Glomerular endothelial cell (primary cell): ENCODE results near the gene PRKAR1B. TPM values are rescaled to one million over a fixed set of nuclear protein-coding genes. Genes with fewer than 3 reads are reported as not detected.

ENCODE experiments used
- DNase-seq: peaks from one replicate; pipeline ENCODE4 v3.0.0-alpha.2; 2011; ENCODE audit warnings: low read depth, low spot score; ENCODE audit errors: extremely low read depth
- total RNA-seq: library from RNA; depleted of rRNA; stranded (reverse); fragments of >200 nt; gene quantifications from 2 replicates; pipeline ENCODE4 v1.2.3, GENCODE V29; 2015

Gene PRKAR1B
- total RNA-seq, 1 donor from 2014 or later = 34.3 TPM

DNA sequence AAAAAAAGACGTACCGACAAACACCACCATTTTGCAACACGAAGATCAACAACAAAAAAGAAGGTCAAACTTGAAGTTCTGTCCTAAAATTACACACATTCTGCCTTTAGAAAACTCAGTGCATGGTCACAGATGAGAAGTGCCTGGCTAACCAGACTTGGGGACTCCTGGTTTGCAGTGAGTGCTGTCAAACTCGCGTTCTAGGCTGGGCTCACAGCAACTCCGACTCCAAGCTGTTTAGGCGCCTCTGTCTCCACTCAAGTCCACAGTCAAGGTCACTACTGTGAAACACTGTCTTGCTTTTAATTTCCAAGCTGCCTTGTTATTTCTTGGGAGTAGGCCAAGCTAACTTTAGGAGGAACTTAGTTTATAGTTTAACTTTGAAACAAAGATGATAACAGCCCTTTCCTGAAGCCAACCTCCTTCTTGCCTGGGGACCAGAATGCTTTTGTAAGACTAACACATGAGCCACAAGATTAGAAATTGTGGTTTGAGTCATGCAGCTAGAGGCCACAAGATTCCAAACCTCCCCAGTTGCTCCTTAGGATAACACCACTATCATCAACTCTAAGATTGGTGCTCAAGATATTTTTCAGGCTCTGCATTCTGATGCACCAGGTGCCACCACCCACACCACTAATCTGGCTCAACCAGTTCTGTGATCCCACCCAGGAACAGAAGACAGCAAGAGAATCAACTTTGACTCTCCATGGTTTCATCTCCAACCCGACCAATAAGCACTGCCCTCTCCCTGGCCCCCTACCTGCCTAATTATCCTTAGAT is 1.7 kb downstream of the PRKAR1B start:
- no peak for DNase-seq

DNA sequence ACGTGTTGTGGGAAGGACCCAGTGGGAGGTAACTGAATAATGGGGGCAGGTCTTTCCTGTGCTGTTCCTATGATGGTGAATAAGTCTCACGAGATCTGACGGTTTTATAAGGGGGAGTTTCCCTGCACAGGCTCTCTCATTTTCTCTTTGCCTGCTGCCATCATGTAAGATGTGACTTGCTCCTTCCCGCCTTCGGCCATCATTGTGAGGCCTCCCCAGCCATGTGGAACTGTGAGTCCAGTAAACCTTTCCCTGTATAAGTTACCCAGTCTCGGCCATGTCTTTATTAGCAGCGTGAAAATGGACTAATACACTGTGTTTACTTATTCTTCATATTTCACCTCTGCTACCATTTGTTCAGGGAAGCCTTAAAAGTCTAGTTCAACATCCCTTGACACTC is 2.8 kb downstream of the PRKAR1B start:
- DNase-seq = no peak

DNA sequence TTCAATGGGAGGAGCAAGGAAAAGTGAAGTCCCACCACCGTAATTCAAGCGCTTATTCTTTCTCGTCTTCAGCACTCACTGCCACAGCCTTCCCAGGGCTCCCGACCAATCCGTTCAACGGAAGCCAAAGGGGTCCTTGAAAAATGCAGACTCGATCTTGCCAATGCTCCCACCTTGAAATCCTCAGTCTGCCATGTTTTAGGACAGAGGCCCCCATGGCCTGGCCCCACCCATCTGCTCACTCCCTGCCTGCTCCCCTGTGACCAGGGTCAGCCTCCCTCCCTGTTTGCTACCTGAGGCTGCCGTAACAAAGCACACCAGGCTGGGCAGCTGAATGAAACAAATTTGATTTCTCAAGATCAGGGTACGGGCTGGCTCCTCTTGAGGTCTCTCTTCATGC is 3.5 kb downstream of the PRKAR1B start:
- no peak for DNase-seq

DNA sequence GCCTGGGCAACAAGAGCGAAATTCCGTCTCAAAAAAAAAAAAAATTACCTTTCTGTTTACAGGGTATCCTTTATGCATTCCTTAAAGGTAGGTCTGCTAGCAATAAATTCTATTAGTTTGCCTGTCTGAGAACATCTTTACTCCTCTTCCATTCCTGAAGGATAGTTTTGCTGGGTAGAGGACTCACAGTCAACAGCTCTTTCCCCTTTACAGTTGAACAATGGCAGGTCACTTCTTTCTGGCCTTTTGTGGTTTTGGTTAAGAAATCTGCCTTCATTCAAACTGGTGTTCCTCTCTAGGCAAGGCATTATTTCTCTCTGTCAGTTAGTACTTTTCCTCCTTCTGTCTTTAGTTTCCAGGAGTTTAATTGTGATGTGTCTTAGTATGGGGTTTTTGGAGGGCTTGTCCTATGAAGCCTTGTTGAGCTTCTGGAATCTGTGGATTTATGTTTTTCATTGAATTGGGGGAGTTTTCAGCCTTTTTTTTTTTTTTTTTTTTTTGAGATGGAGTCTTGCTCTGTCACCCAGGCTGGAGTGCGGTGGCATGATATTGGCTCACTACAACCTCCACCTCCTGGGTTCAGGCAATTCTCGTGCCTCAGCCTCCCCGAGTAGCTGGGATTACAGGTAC is 5.3 kb downstream of the PRKAR1B start:
- DNase-seq = no peak

DNA sequence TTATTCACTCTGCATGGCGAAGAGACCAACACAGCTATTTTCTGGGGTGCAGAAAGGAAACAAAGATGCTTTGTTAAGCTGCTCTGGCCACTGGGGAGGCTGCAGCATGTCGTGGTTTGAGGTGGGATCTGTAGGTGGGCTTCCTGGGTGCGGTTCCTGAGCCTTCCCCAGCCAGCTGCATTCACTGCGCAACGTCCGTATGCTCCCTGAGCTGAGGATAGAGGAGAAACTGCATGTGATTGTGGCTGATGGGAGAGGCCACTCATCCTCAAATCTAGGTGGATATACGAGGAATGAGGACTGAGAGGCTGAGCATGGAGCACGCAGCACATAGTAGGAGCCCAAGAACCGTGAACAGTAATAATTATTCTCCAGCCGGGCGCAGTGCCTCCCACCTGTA is 10.4 kb downstream of the PRKAR1B start:
- DNase-seq = no peak

DNA sequence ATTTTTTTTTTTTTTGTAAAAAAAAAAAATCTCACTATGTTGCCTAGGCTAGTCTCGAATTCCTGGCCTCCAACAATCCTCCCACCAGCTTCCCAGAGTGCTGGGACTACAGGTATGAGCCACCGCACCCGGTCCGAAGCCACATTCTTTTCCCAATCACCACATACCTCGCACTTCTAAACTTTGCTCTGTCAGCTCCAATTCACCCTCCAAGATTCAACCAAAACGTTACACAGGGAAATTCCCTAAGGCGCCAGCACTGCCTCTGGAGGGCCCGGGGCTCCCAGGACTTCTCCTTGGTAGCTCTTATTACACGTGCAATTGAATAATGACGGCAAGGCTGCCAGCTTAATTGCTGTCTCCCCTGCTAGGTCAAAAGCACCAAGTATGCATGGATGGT is 10.9 kb downstream of the PRKAR1B start:
- no peak for DNase-seq

DNA sequence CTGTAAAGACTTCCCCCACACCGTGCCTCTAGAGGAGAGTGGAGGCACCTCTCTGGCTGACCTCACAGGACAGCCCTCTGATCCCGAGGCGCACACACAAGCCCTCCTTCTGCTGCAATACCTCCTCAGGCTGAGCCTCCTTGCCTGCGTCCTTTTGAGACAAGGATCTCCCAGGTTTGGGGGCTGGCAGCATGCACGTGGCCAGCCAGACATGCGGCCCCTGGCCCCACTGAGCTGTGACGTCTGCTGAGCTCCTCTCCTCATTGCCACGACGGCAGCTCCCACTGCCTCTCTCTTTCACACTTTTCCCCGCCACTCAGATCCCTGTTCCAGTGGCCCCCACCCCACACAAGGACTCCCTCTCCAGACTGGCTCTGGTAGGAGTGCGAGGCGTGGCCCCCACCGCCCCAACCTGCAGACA is 12.8 kb downstream of the PRKAR1B start:
- no peak for DNase-seq

DNA sequence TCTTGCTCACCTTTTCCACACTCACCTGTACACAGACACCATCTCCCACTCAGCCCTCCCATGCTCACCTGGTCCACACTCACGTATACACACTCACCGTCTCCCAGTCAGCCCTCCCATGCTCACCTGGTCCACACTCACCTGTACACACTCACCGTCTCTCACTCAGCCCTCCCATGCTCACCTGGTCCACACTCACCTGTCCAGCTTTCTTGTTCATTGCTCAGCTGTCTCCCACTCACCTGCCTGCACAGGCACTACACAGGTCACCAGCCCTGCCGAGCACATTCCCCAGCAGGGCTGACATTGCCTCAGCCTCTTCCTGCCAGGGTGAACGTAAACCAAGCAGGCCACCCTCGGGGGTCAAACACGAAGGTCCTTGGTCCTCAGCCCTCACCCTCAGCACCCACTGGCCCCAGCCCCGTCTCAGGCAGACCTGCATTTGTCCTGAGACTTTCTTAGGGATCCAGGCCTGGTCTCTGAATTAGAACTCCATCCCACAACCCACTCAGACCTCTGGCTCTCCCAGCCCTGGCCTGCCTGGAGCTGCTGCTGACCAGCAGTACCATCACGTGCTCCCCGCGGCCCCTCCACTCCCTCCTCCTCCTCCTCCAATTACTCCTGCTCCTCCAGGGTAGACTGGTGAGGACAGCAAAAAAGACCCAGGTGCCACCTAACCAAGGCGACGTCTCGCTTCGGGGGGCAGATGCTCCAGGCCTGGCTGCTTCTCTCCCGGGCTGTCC is 13.4 kb downstream of the PRKAR1B start:
- DNase-seq = no peak

DNA sequence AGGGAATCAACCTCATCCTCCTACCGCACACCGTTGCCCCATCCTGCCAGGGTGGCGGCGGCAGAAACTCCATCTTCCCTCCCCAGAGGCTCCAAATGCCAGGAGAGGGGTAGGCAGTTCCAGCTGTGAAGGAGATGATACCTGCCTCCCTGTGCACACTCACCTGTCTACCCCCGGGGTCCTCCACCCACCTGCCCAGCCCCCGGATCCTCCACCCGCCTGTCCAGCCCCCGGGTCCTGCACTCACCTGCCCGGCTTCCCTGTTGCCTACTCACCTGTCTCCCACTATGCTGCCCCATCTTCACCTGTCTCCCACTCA is 14.0 kb downstream of the PRKAR1B start:
- DNase-seq = no peak

DNA sequence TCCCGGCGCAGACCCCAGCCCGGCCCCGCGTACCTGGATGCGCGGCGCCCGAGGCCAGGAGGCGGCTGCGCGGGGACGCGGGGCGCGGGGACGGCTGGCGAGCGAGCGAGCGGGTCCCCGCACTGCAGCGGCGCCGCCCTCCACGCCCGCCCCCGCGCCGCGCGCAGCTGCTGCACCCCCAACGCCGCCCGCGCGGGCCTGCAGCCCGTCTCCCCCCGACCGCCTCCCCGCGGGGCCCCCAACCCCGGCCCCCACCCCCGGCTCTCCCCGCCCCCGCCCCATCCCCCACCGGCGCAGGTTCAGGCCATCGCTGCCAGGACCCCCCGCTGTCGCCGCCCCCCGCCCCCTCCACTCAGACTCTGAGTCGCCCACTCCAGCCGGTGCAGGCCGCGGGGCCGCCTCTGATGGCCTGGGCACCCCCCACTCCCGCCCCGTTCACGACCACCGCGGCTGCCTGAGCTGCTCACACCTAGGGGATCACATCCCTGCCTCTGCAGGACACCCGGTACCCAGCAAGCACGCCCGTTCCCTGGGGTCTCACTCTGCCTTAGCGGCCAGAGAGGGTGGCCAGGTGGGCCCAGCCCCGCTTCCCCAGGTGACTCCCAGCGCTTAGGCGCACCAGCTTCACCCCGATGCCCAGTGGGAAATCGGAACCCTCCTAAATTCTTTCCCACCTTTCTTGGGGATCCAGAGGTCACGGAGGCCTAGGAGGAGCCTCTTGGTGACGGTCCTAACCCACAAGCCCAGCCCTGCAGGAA is 14.5 kb downstream of the PRKAR1B start:
- DNase-seq = no peak

DNA sequence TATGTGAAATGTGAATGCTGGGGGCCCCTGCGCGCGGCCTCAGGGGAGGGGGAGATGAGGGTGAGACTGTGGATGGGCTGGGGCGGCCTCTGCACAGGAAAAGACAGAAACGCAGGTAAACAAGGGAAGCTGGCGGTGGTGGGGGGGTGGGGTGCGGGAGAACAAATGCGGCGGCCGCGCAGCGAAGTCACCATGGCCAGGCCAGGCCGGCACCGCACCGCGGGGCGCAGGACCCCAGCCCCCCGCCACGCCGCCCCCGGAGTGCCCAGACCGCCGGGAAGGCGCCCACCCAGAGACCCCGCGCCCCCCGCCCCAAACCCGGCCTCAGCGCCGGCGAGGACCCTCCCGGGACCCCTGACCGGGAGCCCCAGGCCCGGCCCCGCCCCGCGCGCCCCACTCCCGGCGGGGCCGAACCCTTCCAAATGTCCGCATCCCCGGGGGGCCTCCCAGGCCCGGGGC is 15.1 kb downstream of the PRKAR1B start:
- no peak for DNase-seq

DNA sequence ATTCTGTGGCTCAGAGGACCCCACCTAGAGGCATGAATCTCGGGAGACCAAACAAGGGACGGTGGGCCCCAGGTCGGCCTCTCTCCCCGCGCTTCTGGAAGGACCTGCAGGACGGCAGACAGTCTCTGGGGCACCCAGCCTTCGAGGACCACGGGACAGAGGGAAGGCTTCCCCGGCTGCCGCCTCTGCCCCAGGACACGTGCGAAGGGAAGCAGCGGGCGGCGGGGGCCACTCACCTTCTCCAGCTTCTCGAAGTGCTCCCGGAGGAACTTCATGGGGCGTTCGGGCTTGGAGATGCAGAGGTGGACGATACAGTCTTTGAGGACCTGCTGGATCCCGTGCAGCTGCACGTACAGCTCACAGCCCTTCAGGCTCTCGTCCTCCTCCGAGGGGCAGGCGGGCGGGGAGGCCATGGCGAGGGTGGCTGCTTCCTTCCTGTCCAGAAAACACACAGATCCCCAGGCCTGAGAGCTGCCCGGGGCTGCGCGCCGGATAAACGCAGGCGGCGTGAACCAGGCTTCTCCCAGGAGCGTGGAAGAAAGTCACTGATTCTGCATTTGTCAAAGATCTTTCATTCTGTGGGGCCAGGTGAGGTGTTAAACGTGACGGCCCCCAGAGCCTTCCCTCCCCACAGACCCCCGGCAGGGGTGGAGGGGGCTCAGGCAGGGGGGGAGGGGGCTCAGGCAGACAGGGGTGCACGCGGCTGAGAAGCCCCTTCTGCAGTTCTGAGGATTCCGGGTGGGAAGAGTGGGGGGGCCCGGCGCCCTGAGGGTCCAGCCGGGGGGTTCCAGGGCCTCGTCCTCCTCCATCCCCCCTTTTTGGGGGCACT is 15.8 kb downstream of the PRKAR1B start:
- no peak for DNase-seq

DNA sequence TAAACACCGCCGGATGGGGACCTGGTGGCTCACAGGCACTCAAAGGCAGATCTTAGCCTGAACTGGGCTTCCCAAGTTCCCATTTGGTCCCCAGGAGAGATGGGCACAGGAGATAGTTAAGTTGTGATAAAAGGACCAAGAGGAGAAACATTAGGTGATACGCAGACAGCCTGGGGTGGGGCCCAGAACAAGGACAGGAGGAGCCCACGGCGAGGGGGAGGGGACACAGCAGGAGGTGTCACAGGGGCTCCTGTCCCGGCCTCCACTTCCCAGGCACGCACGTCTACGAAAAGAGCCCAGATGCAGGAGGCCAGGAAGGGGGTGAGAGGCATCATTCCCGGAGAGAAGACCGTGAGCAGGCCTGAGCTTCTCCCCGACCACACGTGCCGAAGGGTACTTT is 16.9 kb downstream of the PRKAR1B start:
- no peak for DNase-seq

DNA sequence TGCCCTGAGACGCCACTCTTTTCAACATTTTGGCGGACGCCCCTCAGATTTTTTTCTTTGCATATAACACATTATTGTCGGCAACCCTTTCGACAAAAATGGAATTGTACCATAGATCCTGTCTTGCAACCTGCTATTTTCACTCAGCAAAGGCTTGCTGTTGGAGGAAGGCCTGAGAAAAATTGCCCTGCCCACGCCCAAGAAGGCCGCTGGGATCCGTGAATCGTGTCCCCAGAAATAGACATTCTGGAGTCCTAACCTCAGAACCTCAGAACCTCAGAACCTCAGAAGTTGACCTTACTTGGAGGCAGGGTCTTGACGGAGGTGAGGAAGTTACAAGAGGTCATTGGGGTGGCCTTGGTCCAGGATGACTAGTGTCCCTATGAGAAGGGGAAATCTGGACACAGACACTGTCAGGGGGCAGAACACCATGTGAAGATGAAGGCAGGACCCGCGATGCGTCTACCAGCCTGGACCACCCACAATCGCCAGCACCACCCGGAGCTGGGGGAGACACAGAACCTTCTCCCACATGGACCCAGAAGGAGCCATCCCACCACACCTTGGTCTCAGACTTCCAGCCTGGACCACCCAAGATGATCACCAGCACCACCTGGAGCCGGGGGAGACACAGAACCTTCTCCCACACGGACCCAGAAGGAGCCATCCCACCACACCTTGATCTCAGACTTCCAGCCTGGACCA is 19.6 kb downstream of the PRKAR1B start:
- DNase-seq = no peak

DNA sequence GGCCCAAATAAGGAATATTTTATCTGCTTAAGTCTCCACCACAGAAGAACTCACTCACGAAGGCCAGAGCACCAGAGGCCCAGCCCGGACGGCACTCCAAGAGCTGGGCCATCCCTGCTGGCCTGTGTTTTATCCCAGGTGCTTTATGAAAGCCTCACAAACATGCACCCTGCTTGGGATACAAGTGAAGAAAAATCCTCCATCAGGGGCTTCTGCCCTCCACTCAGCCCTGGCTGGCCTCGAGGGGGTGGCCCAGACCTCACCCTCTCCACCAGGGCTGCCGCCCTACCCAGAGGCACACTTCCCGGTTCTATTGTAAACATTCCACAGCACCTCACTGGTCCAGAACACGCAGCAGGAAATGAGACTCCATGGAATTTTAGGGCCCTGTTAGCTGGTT is 20.4 kb downstream of the PRKAR1B start:
- no peak for DNase-seq

DNA sequence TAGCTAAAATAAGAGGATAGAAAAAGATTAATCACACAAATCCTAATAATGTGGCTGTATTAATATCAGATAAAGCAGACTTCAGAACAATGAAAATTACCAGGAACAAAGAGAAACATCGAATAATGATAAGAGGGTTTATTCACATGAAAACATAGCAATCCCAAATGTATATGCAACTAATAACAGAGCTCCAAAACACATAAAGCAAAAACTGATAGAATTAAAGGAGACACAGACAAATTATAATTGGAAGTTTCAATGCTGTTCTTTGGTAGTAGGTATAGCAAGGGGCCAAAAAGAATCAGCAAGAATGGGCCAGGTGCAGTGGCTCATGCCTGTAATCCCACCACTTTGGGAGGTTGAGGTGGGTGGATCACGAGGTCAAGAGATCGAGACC is 24.0 kb downstream of the PRKAR1B start:
- no peak for DNase-seq

DNA sequence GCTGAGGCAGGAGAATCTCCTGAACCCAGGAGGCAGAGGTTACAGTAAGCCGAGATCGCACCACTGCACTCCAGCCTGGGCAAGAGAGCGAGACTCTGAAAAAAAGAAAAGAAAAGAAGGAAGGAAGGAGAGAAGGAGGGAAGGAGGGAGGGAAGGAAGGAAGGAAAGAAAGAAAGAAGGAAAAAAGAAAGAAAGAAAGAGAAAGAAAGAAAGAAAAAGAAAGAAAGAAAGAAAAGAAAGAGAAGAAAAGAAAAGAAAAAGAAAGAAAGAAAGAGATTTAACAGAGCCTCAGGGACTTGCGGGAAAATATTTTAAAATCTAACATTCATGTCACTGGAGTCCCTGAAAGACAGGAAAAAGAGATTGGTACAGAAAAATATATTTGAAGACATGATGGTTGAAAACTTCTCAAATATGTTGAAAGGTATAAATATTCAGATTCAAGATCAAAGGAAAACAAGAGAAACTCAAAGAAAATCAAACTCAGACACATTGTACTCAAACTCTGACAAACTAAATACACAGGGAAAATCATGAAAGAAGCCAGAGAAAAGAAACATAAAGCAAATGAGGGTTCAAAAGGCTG is 25.9 kb downstream of the PRKAR1B start:
- DNase-seq = no peak

DNA sequence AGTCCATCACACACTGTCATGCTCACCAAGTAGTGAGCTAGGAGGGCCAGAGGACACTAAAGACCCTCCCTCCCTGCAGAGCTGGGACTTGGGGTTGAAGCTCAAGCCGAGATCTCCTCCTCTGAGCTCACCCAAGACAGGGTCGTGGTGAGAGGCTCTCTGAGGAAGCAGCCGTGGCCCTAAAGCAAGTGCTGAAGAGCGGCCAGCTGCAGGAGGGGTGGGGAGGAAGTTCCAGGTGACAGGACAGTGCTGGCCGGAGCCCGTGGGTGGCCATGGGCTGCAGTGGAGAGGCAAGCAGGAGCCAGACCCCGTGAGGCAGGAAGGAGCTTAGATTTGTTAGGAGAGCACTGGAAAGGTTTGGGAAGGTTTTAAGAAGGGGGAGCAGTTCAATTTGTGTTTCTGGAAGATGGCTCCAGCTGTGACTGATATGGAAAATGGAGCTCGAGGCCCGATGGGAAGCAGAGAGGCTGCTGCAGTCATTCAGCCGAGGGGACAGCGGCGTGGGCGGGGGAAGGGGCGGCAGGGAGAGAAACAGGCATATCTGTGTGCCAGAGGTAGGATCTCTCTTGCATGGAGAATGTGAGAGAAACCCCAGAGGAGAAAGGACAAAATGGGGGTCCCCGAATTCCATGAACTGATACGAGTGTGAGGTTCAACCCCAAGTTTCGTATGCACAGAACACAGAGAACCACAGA is 27.5 kb downstream of the PRKAR1B start:
- no peak for DNase-seq
